Heart right ventricle (tissue), 16 donors: Measurements from ENCODE around the gene LHX2. TPM values are rescaled to one million over a fixed set of nuclear protein-coding genes. Genes with fewer than 3 reads are reported as not detected.

ENCODE experiments used
- ATAC-seq, 8 donors: fragments of 200-7000 bp; cut with Tn5 transposase; one replicate each; pipeline ENCODE4 v1.9.1; 2020; ENCODE audit warnings: mild to moderate bottlenecking in 8 of 8, moderate library complexity in 8 of 8, moderate number of reproducible peaks in 1 of 8
- DNase-seq, 2 donors: peaks; one replicate each; pipeline ENCODE4 v3.0.0-alpha.2; 2020
- H3K27ac ChIP-seq, 10 donors: fragments of 200-600 bp; sonication (generic) in 2 of 10; one replicate each; pipeline versions ENCODE4 v1.5.0 to v1.8.0; 2020 to 2022; ENCODE audit warnings: mild to moderate bottlenecking in 3 of 10
- H3K27me3 ChIP-seq, 7 donors: fragments of 200-600 bp; one replicate each; pipeline ENCODE4 v1.8.0; 2021 to 2022; ENCODE audit warnings: mild to moderate bottlenecking in 2 of 7
- H3K36me3 ChIP-seq, 9 donors: fragments of 200-600 bp; sonication (generic) in 1 of 9; one replicate each; pipeline versions ENCODE4 v1.5.0 to v1.8.0; 2020 to 2022; ENCODE audit warnings: mild to moderate bottlenecking in 2 of 9
- H3K4me1 ChIP-seq, 9 donors: fragments of 200-600 bp; sonication (generic) in 1 of 9; one replicate each; pipeline versions ENCODE4 v1.5.0 to v1.8.0; 2020 to 2022; ENCODE audit warnings: mild to moderate bottlenecking in 4 of 9
- H3K4me3 ChIP-seq, 10 donors: fragments of 200-600 bp; sonication (generic) in 2 of 10; one replicate each; pipeline versions ENCODE4 v1.5.0 to v1.8.0; 2020 to 2022; ENCODE audit warnings: mild to moderate bottlenecking in 7 of 10, moderate library complexity in 2 of 10
- H3K9me3 ChIP-seq, 11 donors: fragments of 200-600 bp in 10 of 11; sonication (generic) in 2 of 11; one replicate each; pipeline versions ENCODE4 v1.5.0 to v1.8.0; 2013 to 2022; ENCODE audit warnings: mild to moderate bottlenecking in 2 of 11, control low read depth in 1 of 11, moderate library complexity in 1 of 11
- CTCF ChIP-seq, 9 donors: fragments of 200-600 bp; sonication (generic) in 2 of 9; IDR thresholded peaks; one replicate each; pipeline versions ENCODE4 v1.5.0 to v1.8.0; 2021 to 2022; ENCODE audit warnings: antibody characterized with exemption in 9 of 9, mild to moderate bottlenecking in 5 of 9, moderate library complexity in 1 of 9
- WGBS, 2 donors: extraction: QIAGEN DNeasy Blood & Tissue Kit; methylation state at CpG; one replicate each; pipeline ENCODE4 v1.1.7; 2013; ENCODE audit warnings: inconsistent platforms in 1 of 2; 5-methylcytosine and 5-hydroxymethylcytosine counted together
- intact Hi-C, 10 donors: fragments of 100-400 bp; cut with DNase I; formaldehyde crosslinking; loops; one replicate each; pipeline versions ENCODE4 v1.11.1 to v1.14.2; 2022
- polyA plus RNA-seq, 2 donors: library from polyadenylated mRNA; stranded (reverse); fragments of 200-250 nt; gene quantifications; one replicate each; pipeline ENCODE4 v1.2.3, GENCODE V29; 2013
- total RNA-seq, 10 donors: library from RNA; stranded (reverse); fragmentation: NEBNext Ultra II Directional in 3 of 10; extraction: Animal tissue kit (Norgen Biotek cat#: 25700) in 3 of 10; gene quantifications; one replicate each; pipeline versions ENCODE4 v1.2.1 to v1.2.4, GENCODE V29; 2021 to 2023
- donor health status: Arrhythmogenic right ventricular cardiomyopathy.
- donor health status: ischemic (EF 13 %, LVEDD 7.1; RV severe dilation, severe dysfunction).
- donor health status: healthy with polysubstance abuse.
- donor health status: DM: no; HTN: yes; CAD: no.
- donor health status: DM: no; HTN: no; CAD: no.
- donor health status: ischemic (EF 25% LVEDD 6.9; RV normal size, moderate dysfunction).
- donor health status: ischemic (EF 25% LVEDD 5.7; RV mildly dilated, moderate dysfunction).
- donor health status: healthy.
- donor health status: DM: yes; HTN: yes; CAD: no.
- donor health status: Ischemic cardiomyopathy.
- donor health status: ischemic (EF 35%, LVEDD 5.7; RV mildly dilated, moderate dysfunction).
- donor health status: nonischemic (EF 11% LVEDD 7.7; RV severe dilation, severe dysfunction).
- donor health status: DM: yes; HTN: yes; CAD: no.
- donor health status: PGD.
- donor health status: ischemic (EF 29% LVEDD 5.4; RV normal size, mild dysfunction).
- donor health status: nonischemic (EF 23%, LVEDD 6.1; RV moderate dilation, normal function).

The LHX2 gene
- total and polyA plus RNA-seq, 12 donors = 0.19 to 0.42 (median 0.37) TPM; not detected in 7

DNA sequence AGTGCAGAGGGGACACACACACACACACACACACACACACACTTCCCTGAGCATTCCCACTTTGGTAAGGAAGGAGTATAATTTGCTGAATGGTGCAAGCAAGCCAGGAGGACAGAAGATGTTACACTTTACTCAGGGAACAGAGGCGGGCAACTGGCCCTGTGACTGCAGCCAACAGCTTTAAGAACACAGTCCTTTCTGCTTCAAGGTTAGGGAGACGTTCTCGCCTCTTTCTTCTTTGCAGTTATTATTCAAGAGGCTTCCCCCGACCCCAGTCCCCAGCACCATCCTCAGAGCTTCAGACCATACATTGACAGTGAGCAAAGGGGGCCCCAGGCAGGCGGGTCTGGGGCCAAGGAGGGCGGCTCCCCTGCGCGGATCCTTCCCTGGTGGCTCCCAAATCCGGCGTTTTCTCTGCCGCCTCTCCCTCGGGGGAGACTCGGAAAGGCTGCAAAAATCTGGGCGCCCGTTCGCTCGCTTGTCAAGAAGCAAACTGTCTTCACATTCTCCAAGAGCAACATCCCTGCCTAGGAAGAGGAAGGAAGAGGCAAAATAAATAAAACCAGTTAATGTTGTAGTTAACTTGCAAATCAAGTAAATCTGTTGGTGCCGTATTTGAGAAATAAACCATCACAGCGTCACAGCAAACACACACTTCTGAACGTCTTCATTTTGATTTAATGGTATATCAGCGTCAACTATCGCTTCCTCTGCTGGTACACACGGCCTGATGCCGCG is 3.8 kb upstream of the LHX2 start:
- H3K36me3 ChIP-seq = no peaks in the 10 kb centered on the region
- H3K27me3 ChIP-seq = peaks cover 62 to 100% (median 100%) of the 10 kb centered on the region in 7 donors
- 5 to 7% methylated on average over 25 of the region's 25 CpGs for WGBS, 2 donors
- peaks cover 9 to 54% (median 35%) of the 10 kb centered on the region in 9 donors for H3K4me1 ChIP-seq
- H3K9me3 ChIP-seq = no peaks in the 10 kb centered on the region
- peak overlapping the region in 1 of 10 donors; percentile 31 for H3K4me3 ChIP-seq
- intact Hi-C loops = no loop called here
- DNase-seq (no peak), ATAC-seq (no peak)
- TF ChIP-seq CTCF (IDR thresholded peaks at IDR 0.05) = no peak
- H3K27ac ChIP-seq = no peak overlapping the region

DNA sequence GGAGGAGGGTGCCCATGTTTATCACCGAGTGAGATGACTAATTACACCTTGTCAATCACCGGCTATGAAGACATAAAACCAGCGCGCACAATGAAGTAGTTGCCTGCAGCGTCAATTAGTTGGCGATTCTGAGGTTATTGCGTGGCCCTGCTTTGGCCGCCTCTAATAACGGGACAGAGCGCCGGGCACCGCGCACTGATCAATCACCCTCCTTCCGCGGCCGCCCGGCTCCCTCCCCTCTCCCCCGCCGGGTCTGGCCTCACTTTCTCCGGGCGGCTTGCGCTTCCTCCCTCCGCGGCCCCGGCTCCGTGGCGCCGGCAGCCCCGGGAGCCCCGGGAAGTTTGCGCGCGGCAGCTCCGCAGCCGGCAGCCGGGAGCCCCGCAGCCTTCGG is 3.3 kb upstream of the LHX2 start:
- DNase-seq = no peak

DNA sequence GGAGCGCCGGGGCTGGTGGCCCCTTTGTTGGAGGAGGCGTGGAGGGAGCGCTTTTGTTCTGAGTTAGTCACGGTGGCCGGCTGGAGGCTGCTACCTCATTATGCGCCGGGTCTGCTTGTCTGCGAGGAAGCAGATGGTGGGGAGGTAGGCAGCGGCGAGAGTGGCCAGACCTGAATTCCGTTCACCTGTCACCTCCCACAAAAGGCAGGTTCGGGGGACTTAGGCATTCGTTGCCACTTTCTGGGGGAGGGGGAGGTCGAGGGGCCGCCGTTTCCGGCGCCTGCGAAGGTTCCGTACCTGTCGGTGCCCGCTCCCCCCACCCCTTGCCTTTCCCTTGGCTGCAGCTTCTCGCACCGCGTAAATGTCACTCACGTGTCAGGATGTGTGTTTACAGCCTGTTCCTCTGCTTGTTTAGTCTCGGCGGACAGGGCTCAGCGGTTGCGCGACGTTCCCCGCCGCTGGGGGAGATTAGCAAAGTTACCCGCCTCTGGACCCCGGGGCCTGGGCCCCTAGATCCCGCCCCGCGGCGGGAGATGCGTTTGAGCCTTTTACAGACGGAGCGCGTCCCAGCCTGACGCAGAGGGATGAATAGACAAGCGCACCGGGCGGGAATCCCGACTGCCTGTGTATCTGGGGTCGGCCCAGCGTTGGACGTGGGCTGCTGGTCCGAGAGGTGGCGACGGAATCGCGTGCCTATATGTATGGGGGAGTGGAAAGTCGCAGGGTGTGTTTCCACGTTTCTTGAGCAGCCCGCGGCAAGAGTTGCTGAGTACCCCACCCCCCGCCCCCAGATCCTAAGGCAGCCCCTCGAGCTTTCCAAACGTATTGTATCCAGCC is 2.7 kb upstream of the LHX2 start:
- Histone ChIP-seq H3K4me3 (peak overlapping the region in 4 of 10 donors; percentile 18 to 31 (median 22)), H3K36me3 (no peaks in the 10 kb centered on the region), H3K9me3 (no peaks in the 10 kb centered on the region), H3K4me1 (peaks cover 9 to 61% (median 41%) of the 10 kb centered on the region in 9 donors), H3K27me3 (peaks cover 57 to 100% (median 100%) of the 10 kb centered on the region in 7 donors), H3K27ac (no peak overlapping the region)
- intact Hi-C loops = no loop called here
- DNase-seq (no peak), ATAC-seq (no peak)
- WGBS, 2 donors = 2 to 3% methylated on average over 65 of the region's 65 CpGs
- no peak for TF ChIP-seq CTCF (IDR thresholded peaks at IDR 0.05)

More for the DNA sequence above, 3.3 kb upstream of the LHX2 start:
- no peak for TF ChIP-seq CTCF (IDR thresholded peaks at IDR 0.05)
- intact Hi-C loops = no loop called here
- WGBS, 2 donors = 1% methylated on average over 38 of the region's 38 CpGs
- Histone ChIP-seq H3K27ac (no peak overlapping the region), H3K27me3 (peaks cover 62 to 100% (median 100%) of the 10 kb centered on the region in 7 donors), H3K4me1 (peaks cover 9 to 58% (median 40%) of the 10 kb centered on the region in 9 donors), H3K36me3 (no peaks in the 10 kb centered on the region), H3K9me3 (no peaks in the 10 kb centered on the region), H3K4me3 (peak overlapping the region in 4 of 10 donors; percentile 18 to 31 (median 22))
- ATAC-seq = no peak

DNA sequence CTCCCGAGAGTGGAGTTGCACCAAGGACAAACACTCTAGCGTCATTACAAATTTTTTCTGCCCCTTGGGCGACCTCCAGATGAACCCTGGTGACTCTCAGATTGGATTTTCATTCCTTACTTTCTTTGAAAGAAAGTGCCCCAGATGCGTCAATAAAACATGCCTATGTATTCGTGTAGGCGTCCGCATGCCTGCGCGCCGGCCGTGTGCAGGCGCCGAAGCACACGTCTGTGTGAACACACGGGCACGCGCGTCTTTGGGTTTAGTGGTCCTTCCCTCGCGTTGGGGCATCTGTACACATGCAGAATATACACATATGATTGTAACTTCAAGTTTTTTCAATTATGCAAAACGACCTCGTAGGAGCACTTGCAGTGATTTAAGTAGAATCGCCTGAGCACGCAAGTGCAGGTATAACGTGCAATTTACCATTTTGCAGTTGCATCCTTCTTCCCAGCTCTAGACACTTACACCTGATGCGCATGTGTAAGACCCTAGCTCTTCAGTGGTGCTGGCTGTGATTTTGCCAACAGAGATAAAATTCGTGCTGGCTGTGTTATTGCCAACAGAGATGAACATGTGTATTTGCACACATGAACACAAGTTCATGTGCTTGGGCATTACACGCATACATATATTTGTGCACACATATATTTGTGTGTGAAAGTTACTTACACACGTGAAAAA is 1.9 kb upstream of the LHX2 start:
- peaks cover 9 to 61% (median 41%) of the 10 kb centered on the region in 9 donors for H3K4me1 ChIP-seq
- 17 to 26% methylated on average over 29 of the region's 29 CpGs for WGBS, 2 donors
- H3K27me3 ChIP-seq = peaks cover 58 to 100% (median 100%) of the 10 kb centered on the region in 7 donors

More for the DNA sequence above, 1.9 kb upstream of the LHX2 start:
- ATAC-seq = no peak
- H3K36me3 ChIP-seq = no peaks in the 10 kb centered on the region
- no peak for DNase-seq
- TF ChIP-seq CTCF (IDR thresholded peaks at IDR 0.05) = no peak
- no peaks in the 10 kb centered on the region for H3K9me3 ChIP-seq
- H3K4me3 ChIP-seq = no peak overlapping the region
- intact Hi-C loops = no loop called here
- no peak overlapping the region for H3K27ac ChIP-seq
